ENCODE data around the gene APLP1. TPM values are rescaled to one million over a fixed set of nuclear protein-coding genes. Genes with fewer than 3 reads are reported as not detected.
A peak's percentile ranks its signal among the peaks of the same experiment; 100 is the strongest.
"Not testable (repeated sequence)": the region's sequence is repeated elsewhere in the genome, so short reads cannot be mapped to it uniquely, and the experiment has no call there.

Gene APLP1
- total RNA-seq, 1 donor = not detected

DNA sequence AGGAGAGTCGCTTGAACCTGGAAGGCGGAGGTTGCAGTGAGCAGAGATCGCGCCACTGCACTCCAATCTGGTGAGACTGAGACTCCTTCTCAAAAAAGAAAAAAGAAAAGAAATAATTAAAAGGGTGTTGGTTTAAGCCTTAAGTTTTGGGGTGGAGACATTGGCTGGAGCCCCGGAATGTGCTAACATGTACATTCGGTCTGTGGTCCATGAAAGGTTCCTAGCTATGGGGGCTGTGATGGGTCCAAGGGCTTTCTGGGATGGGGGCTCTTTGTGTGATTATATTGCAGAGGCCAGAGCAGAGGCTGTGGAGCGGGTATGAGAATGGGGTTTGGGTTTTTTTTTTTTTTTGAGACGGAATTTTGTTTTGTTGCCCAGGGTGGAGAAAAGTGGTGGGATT, 17.5 kb downstream of the APLP1 start:
- Histone ChIP-seq H3K27me3 (ENCODE audit: insufficient read depth, low read length) (no peaks in the 10 kb centered on the region), H3K9me3 (ENCODE audit: low read depth, low read length) (no peaks in the 10 kb centered on the region), H3K4me1 (ENCODE audit: insufficient read depth, low read length) (no peaks in the 10 kb centered on the region), H3K4me3 (ENCODE audit: low read length) (no peak overlapping the region)

DNA sequence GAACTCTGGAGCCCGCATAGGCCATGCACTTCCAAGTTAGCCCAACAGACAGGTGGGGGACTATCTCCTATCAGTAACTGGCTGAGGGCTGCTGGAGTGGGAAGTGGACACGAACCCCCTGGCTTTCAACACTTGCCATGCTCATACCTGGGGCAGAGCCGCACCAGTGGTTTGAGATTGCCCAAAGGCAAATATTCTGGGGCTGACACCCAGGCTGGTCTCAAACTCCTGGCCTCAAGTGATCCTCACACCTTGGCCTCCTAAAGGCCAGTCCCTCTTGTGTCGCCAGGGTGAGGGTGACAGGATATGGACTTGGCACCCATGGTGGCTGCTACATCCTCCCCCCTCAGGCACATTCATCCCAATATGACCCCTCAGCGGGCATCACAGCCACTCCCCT, 18.8 kb downstream of the APLP1 start:
- H3K4me1 ChIP-seq (ENCODE audit: insufficient read depth, low read length) = no peaks in the 10 kb centered on the region
- H3K27me3 ChIP-seq (ENCODE audit: insufficient read depth, low read length) = no peaks in the 10 kb centered on the region
- H3K9me3 ChIP-seq (ENCODE audit: low read depth, low read length) = no peaks in the 10 kb centered on the region
- H3K4me3 ChIP-seq (ENCODE audit: low read length) = no peak overlapping the region

DNA sequence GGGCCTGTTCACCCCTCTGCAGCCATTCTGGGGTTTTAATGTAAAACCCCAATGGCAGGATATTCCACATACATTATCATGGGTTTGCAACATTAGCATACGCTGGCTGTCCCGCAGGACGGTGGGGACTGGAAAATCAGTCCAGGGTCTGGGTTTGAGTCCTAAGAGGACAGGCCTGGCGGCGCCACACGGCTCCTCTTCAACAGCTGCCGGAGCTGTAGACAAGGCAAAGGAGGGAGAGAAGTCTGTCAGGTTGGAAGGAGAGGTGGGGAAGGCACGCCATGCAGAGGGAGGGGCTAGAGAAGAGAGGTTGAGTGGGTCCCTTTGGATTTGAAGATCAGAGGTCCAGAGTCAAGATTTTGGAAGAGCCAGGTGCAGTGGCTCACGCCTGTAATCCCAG, 20.0 kb downstream of the APLP1 start:
- H3K4me3 ChIP-seq (ENCODE audit: low read length) = no peak overlapping the region
- no peaks in the 10 kb centered on the region for H3K9me3 ChIP-seq (ENCODE audit: low read depth, low read length)
- H3K27me3 ChIP-seq (ENCODE audit: insufficient read depth, low read length) = no peaks in the 10 kb centered on the region
- no peaks in the 10 kb centered on the region for H3K4me1 ChIP-seq (ENCODE audit: insufficient read depth, low read length)

DNA sequence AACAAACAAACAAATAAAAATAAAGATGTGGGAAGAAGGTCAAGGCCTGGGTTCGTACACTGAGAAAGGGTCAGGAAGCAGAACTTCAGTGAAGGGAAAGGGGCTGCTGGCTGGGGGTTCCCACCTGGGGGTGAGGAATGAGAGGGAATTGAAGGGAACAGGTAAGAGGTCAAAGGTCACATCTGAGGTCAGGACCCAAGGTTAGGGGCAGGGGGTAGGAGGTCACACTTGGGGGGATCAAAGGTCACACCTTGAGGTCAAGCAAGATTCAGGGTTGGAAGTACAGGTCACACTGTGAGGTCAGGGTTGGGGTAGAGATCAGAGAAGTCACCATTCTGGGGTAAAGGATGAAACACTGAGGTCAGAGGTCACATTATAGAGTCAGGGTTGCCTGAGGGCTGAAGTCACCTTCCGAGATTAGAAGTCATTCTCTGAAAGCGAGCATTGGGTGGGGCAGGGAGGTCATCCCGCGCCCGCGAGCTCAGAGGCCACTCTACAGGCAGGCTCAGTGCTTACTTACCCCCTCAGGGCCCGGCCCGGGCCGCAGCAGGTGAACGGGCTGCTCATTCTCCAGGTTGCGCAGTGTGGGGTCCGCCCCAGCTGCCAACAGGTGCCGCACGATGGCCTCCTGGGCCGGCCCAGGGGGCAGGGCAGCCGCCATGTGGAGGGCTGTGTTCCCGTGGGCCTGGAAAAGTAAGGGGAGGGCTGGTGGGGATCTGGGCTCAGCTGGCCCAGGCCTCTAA, 21.2 kb downstream of the APLP1 start:
- Histone ChIP-seq H3K4me3 (ENCODE audit: low read length) (no peak overlapping the region), H3K9me3 (ENCODE audit: low read depth, low read length) (no peaks in the 10 kb centered on the region), H3K27me3 (ENCODE audit: insufficient read depth, low read length) (no peaks in the 10 kb centered on the region)

DNA sequence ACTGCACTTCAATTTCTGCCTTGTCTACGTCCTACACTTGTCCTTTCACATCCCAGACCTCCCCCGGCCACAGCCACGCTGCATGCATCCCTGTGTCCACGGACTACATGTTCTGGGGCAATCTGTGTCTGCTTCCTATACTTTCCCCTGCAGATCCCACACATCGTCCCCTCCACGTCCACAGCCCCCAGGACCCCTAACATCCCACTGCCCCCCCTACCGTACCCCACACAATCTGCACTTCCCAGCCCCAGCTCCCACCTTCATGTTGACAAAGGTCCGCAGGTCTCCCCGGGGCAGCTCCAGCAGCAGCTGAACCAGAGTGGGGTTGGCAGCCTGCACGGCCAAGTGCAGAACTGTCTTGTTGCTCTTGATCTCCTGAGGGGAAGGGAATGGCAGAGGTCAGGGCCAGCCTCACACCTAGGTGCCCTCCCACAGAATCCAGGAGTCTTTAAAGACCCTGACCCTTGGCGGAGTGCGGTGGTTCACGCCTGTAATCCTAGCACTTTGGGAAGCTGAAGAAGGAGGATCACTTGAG, 21.8 kb downstream of the APLP1 start:
- Histone ChIP-seq H3K4me1 (ENCODE audit: insufficient read depth, low read length) (no peaks in the 10 kb centered on the region), H3K4me3 (ENCODE audit: low read length) (no peak overlapping the region), H3K9me3 (ENCODE audit: low read depth, low read length) (no peaks in the 10 kb centered on the region), H3K27me3 (ENCODE audit: insufficient read depth, low read length) (no peaks in the 10 kb centered on the region)

More for the DNA sequence above, 21.2 kb downstream of the APLP1 start:
- H3K4me1 ChIP-seq (ENCODE audit: insufficient read depth, low read length) = no peaks in the 10 kb centered on the region

DNA sequence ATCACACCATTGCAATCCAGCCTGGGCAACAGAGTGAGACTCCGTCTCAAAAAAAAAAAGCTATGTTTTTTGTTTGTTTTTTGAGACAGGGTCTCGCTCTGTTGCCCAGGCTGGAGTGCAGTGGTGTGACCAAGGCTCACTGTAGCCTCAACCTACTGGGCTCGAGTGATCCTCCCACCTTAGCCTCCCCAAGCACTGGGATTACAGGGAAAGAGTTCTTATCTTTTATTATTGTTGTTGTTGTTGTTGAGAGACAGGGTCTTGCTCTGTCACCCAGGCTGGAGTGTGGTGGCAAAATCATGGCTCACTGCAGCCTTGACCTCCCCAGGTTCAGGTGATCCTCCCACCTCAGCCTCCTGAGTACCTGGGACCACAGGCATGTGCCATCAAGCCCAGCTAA, 23.4 kb downstream of the APLP1 start:
- not testable (repeated sequence) for H3K27me3 ChIP-seq (ENCODE audit: insufficient read depth, low read length); H3K4me3 ChIP-seq (ENCODE audit: low read length); H3K4me1 ChIP-seq (ENCODE audit: insufficient read depth, low read length); H3K9me3 ChIP-seq (ENCODE audit: low read depth, low read length)

DNA sequence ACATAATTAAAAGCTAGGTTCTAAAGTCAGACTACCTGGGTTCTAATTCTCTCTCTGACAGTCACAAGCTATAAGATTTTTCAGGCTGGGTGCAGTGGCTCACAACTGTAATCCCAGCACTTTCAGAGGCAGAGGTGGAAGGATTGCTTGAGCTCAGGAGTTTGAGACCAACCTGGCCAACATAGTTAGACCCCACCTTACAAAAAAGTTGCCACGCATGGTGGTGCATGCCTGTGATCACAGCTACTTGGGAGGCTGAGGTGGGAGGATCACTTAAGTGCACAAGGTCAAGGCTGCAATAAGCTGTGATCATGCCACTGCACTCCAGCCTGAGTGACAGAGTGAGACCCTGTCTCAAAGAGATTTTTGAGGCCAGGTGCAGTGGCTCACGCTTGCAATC, 26.0 kb downstream of the APLP1 start:
- no peak overlapping the region for H3K4me3 ChIP-seq (ENCODE audit: low read length)
- no peaks in the 10 kb centered on the region for H3K9me3 ChIP-seq (ENCODE audit: low read depth, low read length)
- no peaks in the 10 kb centered on the region for H3K27me3 ChIP-seq (ENCODE audit: insufficient read depth, low read length)
- peaks cover 29% of the 10 kb centered on the region for H3K4me1 ChIP-seq (ENCODE audit: insufficient read depth, low read length)

DNA sequence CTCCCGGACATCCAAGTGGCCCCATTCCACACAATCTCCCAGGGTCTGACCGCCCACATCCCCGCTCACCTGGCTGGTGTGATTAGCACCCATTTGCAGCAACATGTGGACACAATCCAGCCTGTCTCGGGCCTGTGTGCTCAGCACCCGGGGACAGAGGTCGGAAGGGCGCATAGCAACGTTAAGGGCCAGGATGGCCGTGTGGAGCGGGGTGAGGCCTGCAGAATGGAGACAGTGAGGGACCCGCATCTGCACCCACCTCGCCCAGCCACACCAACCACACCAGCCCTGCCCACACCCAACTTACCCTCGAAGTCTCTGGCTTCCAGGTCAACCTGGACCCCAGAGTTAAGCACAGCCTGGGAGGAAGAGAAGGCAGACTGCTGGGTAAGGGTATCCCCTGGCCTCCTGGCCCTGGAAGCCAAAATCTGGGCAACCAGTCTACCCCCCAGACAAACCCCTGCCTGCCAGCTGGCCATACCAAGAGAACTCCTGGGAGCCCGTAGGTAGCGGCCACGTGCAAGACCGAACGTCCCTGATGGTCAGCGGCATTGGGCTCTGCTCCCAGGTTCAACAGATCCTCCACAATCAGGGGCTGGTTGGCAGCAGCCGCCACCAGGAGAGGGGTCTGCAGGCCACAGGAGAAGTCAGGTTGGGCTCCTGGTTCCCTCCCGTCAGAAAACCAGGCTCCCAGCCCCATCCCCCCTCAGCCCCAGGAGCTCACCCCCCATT, 27.7 kb downstream of the APLP1 start:
- no peaks in the 10 kb centered on the region for H3K9me3 ChIP-seq (ENCODE audit: low read depth, low read length)
- H3K4me1 ChIP-seq (ENCODE audit: insufficient read depth, low read length) = peaks cover 34% of the 10 kb centered on the region
- no peak overlapping the region for H3K4me3 ChIP-seq (ENCODE audit: low read length)
- no peaks in the 10 kb centered on the region for H3K27me3 ChIP-seq (ENCODE audit: insufficient read depth, low read length)

DNA sequence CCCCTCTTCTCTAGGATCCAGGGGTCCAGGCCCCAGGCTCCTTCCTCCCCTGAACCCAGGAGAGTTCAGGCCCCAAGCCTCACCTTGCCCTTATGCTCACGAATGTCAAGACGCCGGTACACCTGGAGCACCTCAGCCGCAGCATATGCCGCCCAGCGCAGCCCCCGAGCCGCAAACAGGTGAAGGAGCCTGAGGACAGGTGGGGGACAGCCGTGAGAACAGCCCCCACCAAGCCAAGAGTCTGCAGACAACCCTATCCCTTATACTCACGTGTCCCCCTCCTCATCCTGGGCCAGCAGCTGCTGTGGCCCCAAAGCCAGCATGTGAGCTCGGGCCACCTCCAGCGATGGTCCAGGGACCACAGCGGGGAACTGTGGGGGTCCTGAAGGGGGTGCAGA, 28.3 kb downstream of the APLP1 start:
- peaks cover 39% of the 10 kb centered on the region for H3K4me1 ChIP-seq (ENCODE audit: insufficient read depth, low read length)
- no peaks in the 10 kb centered on the region for H3K27me3 ChIP-seq (ENCODE audit: insufficient read depth, low read length)
- H3K9me3 ChIP-seq (ENCODE audit: low read depth, low read length) = no peaks in the 10 kb centered on the region
- H3K4me3 ChIP-seq (ENCODE audit: low read length) = no peak overlapping the region

DNA sequence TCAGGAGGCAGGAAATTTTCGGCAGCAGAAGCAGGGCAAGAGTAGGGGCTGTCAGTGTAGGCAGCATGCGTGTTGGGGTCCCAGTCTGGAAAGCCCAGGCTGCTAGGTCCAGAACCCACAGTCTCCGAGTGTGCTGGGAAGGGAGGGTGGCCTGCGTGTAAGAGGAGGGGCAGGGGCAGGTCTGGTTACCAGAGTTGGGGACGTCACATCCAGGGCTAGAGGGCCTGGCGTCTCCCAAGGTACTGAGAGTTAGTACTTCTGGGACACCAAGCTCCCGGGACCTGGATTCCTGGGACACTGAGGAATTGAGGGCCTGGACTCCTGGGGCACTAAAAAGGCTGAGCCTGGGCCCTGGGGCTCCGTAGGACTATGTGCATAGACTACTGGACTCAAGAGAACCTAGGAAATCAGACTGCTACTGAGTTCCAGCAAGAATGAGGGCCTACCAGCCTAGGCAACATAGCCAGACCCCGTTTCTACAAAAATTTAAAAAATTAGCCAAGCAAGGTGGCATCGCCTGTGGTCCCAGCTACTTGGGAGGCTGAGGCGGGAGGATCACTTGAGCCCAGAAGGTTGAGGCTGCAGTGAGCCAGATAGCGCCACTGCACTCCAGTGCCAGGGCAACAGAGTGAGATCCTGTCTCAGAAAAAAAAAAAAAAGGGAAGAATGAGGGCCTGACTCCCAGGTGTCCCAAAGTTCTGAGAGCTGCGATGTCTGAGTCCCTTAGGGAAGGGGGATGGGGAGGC, 29.5 kb downstream of the APLP1 start:
- H3K9me3 ChIP-seq (ENCODE audit: low read depth, low read length) = no peaks in the 10 kb centered on the region
- peaks cover 52% of the 10 kb centered on the region for H3K4me1 ChIP-seq (ENCODE audit: insufficient read depth, low read length)
- H3K27me3 ChIP-seq (ENCODE audit: insufficient read depth, low read length) = no peaks in the 10 kb centered on the region
- peak overlapping the region; percentile 98 for H3K4me3 ChIP-seq (ENCODE audit: low read length)

DNA sequence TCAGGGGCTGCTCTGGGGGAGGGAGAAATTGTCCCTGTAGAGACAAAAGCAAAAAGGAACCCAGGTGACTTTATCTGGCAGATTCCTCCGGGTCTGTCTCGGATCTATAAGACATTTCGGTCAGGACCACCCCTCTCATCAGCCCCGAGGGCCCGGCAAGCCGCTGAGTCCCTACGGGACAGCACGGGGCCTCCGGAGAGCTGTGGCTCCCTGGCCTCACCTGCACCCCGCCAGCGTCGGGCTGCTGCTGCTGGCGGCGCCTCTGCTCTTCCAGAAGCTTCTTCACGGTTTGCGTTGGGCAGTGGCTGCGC, 30.1 kb downstream of the APLP1 start:
- Histone ChIP-seq H3K4me1 (ENCODE audit: insufficient read depth, low read length) (peaks cover 57% of the 10 kb centered on the region), H3K9me3 (ENCODE audit: low read depth, low read length) (no peaks in the 10 kb centered on the region), H3K27me3 (ENCODE audit: insufficient read depth, low read length) (no peaks in the 10 kb centered on the region), H3K4me3 (ENCODE audit: low read length) (peak overlapping the region; percentile 98)

DNA sequence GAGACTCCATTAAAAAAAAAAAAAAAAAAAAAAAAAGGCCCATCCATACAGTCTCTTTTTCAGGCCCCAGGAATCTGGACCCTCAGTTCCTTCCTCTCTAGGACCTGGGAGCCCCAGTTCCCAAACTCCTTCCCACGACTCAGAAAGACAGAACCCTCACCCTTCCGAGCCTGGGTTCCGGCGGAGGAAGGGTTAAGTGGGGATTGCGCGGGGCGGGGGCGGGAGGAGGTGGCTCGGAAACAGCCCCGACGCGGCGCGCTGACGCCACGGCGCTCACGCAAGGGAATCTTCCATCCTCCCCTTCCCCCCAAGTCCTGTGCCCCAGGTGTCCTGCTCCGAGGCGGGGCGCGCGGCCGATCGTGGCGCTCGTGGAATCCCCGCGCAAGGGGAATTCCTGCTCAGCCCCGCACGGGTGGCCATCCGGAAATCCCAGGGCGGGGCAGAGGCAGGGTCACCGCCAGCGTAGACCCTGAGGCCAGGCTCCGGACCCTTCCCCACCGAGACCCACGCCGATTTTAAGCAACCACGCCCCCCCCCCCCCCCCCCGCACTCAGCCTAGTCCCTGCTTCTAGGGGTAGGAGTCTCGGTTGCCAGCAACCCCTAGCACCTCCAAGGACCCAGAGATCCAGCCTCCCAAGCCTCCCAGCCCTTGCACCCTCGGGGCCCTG, 31.3 kb downstream of the APLP1 start:
- Histone ChIP-seq H3K27me3 (ENCODE audit: insufficient read depth, low read length) (no peaks in the 10 kb centered on the region), H3K4me3 (ENCODE audit: low read length) (peak overlapping the region; percentile 98), H3K9me3 (ENCODE audit: low read depth, low read length) (no peaks in the 10 kb centered on the region), H3K4me1 (ENCODE audit: insufficient read depth, low read length) (peaks cover 70% of the 10 kb centered on the region)

DNA sequence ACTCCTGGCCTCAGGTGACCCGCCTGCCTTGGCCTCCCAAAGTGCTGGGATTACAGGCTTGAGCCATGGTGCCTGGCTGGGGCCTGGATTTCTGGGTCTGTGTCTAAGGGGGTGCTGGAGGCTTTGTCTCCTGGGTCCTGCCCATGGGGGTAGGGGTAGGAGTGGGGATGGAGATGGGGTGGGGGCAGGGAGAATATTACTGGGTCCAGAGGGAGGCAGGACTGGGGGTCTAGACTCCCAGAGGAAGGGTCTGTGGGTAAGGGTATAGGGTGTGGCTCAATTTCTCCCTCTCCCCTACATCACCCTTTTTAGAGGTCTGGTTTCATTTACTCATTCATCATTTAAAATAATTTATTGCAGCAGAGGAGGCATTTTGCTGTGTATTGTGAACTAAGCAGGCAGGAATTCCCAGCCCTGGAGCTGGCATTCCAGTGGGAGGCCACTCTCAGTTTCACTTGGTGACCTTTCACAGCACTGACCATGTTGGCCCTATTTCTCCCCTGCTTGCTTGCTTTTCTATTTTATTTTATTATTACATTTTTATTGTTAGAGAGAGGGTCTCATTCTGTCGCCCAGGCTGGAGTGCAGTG, 32.8 kb downstream of the APLP1 start:
- Histone ChIP-seq H3K4me3 (ENCODE audit: low read length) (peak overlapping the region; percentile 98), H3K27me3 (ENCODE audit: insufficient read depth, low read length) (no peaks in the 10 kb centered on the region), H3K9me3 (ENCODE audit: low read depth, low read length) (no peaks in the 10 kb centered on the region), H3K4me1 (ENCODE audit: insufficient read depth, low read length) (peaks cover 81% of the 10 kb centered on the region)

DNA sequence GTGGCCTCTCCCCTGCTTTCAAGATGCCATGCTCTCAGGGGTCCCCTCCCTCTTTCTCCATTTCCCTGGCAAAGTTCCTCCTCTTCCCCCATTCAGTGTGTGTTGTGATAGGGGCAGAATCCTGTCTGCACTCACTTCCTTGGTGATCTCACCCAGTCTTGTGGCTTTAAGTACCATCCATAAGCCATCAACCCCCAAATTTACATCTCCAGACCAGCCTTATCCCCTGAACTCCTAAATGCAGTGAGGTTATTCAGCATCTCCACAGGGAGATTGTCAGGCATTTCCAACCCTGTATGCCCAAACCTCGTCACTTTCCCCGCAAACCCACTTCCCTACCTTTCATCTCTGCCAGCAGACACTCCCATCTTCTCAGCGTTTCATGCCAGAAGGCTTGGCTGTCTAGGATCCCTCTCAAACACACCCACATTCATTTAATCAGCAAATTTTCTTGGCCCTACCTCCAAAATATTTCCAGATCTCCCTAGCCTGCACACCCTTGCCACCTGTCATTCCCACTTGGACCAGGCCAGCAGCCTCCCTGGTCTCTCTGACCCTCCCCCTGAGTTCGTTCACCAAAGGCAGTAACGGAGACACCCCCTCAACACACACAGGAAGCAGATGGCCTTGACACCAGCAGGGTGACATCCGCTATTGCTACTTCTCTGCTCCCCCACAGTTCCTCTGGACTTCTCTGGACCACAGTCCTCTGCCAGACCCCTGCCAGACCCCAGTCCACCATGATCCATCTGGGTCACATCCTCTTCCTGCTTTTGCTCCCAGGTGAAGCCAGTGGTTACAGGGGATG, 33.7 kb downstream of the APLP1 start, which contains the start of gene HCST:
TSS of gene HCST (plus strand) at position 676 of the 808 bp plus-strand sequence. CDS start at position 741, 65 bp downstream.
- H3K27me3 ChIP-seq (ENCODE audit: insufficient read depth, low read length) = no peaks in the 10 kb centered on the region
- no peaks in the 10 kb centered on the region for H3K9me3 ChIP-seq (ENCODE audit: low read depth, low read length)
- H3K4me3 ChIP-seq (ENCODE audit: low read length) = peak within 1 kb of the TSS; percentile 98
- H3K4me1 ChIP-seq (ENCODE audit: insufficient read depth, low read length) = peaks cover 83% of the 10 kb centered on the region
